D341Med (cell line): Measurements from ENCODE around the gene RSBN1L.
A peak's percentile ranks its signal among the peaks of the same experiment; 100 is the strongest.
"Not testable (repeated sequence)": the region's sequence is repeated elsewhere in the genome, so short reads cannot be mapped to it uniquely, and the experiment has no call there.

ENCODE experiments used
- DNase-seq: peaks from one replicate; pipeline ENCODE4 v3.0.0; 2012; ENCODE audit warnings: low spot score

RSBN1L gene

GRCh38 chr7:77696057-77696642 lies at the start of gene RSBN1L:
TSS of gene RSBN1L (plus strand) at chr7:77696459. CDS start at chr7:77696470, 11 bp downstream.
- DNase-seq = peak; percentile 96

DNA sequence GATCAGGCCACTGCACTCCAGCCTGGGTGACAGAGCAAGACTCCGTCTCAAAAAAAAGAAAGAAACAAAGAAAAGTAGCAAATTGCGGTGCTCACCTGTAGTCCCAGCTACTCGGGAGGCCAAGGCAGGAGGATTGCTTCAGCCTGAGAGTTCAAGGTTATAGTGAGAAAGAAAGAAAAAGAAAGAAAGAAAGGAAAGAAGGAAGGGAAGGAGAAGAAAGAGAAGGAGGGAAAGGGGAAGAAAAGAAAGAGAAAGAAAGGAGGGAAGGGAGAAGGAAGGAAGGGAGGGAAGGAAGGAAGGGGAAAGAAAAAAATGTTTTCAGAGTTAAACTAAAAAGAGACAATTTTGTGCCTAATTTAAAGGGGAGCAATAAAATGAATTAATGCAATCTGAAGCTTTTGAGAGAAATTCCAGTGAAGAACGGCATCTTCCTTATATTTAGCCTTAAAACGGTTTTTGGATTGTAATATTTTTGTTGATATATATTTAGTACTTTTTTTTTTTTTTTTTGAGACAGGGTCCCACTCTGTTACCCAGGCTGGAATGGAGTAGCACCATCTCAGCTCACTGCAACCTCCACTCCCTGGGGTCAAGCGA lies 47.4 kb upstream of the RSBN1L start:
- DNase-seq = no peak

DNA sequence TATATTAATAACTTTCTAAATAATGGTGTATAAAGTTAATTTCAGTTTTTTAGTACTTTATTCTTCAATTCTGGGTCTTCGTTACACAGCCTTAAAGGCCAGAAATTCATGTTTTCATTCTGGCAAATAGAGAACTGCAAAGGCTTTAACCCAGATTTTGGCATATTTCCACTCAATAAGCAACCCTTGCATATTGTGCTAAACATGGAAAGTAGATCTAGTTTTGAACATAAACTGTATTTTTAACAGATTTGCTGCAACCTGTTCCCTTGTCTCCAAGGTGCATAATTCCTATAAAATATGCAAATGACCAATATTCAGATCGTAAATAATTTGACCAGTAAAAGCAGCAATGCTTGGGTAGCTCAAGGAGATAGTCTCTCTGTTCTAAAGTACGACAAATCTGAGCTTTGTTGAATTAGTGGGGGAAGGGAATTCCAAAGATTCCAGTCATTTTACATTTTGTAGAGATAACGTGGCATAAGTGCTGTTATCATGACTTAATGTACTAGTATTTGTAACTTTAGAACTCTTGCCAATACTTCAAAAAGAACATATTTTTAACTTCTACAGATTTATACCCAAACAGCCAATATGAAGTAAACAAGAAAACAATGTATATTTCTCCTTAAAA lies 46.4 kb upstream of the RSBN1L start:
- no peak for DNase-seq

- DNase-seq = peak; percentile 38
These were observed 44.6 kb upstream of the RSBN1L start for GRCh38 chr7:77651575-77652162.

DNA sequence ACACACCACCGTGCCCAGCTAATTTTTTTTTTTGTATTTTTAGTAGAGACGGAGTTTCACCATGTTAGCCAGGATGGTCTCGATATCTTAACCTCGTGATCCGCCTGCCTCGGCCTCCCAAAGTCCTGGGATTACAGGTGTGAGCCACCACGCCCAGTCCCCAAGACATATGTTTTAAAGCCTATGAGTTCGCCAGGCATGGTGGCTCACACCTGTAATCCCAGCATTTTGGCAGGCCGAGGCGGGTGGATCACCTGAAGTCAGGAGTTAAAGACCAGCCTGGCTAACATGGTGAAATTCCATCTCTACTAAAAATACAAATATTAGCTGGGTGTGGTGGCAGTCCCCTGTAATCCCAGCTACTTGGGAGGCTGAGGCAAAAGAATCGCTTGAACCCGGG lies 43.4 kb upstream of the RSBN1L start:
- not testable (repeated sequence) for DNase-seq

GRCh38 chr7:77653572-77653971 lies 42.7 kb upstream of the RSBN1L start:
- DNase-seq = peak; percentile 56

- DNase-seq = no peak
These were observed 40.9 kb upstream of the RSBN1L start for GRCh38 chr7:77655356-77655755.

DNA sequence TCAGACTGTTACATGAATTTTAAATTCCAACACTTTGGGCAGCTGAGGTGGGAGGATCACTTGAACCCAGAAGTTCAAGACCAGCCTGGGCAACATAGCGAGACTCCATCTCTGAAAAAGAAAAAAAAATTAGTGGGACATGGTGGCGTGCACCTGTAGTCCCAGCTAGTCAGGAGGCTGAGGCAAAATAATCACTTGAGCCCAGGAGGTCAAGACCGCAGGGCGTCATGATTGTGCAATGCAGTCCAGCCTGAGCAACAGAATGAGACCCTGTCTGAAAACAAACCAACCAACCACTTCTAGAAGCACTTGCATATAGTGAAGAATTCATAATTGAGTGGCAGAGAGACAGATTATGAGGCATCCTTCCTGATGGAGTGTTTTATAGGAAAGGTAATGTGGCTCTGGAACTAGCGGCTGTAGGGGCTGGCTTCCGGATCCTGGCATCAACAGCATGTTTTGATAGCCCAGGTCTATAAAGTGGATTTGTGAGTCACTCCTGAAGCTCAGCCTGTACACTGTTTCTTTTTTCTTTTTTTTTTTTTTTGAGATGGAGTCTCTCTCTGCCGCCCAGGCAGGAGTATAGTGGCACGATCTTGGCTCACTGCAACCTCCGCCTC lies 40.3 kb upstream of the RSBN1L start:
- DNase-seq = no peak

- DNase-seq = peak; percentile 51
These were observed 38.6 kb upstream of the RSBN1L start for GRCh38 chr7:77657427-77658224.

DNA sequence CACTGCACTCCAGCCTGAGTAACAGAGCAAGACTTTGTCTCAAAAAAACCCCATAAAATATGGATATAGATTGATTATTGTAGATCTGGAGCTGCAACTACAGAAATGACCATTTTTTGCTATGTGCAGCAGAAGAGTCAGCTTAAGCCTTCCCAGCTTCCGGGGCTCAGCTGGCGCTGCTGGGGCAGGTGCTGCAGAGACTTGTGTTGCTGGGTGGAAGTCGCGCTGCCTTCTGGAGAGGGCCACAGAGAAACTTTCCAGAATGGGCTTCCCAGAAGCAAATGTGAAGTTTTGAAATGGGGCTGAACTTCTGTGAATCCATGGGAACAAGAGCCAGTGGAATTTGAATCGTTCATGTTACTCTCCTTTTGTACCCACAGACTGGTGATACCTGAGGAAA lies 37.3 kb upstream of the RSBN1L start:
- DNase-seq = no peak

GRCh38 chr7:77661816-77662215 lies 34.4 kb upstream of the RSBN1L start:
- DNase-seq = no peak

DNA sequence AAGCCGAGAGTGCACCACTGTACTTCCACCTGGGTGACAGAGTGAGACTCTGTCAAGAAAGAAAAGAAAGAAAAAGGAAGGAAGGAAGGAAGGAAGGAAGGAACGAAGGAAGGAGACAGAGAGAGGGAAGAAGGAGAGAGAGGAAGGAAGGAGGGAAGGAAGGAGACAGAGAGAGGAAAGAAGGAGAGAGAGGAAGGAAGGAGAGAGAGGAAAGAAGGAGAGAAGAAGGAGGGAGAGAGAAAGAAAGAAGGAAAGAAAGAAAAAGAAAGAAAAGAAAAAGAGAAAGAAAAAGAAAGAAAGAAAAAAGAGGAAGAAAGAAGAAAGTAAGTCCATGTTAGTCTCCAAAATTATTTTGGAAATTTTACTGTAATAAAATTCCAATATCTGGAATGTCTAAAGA lies 33.4 kb upstream of the RSBN1L start:
- DNase-seq = no peak

- DNase-seq = no peak
These were observed 31.5 kb upstream of the RSBN1L start for GRCh38 chr7:77664715-77665114.

DNA sequence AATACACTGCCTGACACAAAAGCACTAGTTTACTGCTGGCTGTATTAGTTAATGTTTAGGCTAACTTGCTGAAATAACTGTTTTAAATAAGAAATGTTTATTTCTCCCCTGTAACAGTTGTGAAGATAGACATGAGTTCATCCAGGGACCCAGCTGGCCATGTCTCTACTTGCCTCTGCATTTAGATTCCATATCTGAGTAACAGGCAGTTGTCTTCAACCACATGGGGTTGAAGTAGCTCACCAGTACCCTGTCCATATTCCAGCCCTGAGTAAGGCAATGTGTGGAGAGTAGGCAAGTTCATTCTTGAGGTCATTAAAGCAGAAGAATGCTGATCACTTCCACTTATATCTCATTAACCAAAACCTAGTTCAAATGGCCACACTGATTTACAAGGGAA lies 31.1 kb upstream of the RSBN1L start:
- DNase-seq = no peak

- no peak for DNase-seq
These were observed 28.7 kb upstream of the RSBN1L start for GRCh38 chr7:77667459-77668086.

- DNase-seq = no peak
These were observed 21.4 kb upstream of the RSBN1L start for GRCh38 chr7:77674878-77675277.

DNA sequence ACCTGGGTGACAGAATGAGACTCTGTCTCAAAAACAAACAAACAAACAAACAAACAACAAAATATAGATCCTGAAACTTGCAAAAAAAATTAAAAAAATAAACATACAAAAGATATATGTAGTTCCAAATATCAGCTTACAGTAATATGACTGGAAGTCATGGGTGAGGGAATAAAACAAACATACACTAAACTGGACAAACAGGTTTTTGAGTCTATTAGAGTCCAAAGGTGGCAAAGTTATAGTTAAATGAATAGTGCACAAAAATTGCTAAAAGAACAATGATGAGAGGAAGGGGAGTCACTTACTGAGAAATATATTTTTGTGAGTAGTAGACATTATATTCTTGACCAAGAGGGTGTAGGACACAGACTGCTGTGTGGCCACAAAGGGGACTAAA lies 16.7 kb upstream of the RSBN1L start:
- DNase-seq = no peak

DNA sequence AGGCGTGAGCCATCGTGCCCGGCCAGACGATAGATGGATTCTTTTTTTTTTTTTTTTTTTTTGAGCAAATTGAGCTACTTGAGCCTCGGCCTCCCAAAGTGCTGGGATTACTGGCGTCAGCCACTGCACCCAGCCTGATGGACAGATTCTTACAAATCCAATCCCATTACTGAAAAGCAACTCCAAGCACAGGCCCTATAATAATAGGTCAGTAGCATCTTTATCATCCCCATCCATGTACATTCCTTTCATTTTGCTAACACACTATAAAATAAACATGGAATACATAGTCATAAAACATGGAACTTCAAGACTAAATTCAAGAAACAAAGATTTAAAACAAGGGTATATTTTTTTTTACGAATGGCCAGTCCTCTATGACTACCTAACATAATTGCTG lies 16.0 kb upstream of the RSBN1L start:
- no peak for DNase-seq

GRCh38 chr7:77684030-77684429 lies 12.2 kb upstream of the RSBN1L start:
- no peak for DNase-seq

GRCh38 chr7:77685233-77685632 lies 11.0 kb upstream of the RSBN1L start:
- no peak for DNase-seq

GRCh38 chr7:77687100-77687746 lies 9.0 kb upstream of the RSBN1L start:
- DNase-seq = no peak
